MCF 10A (cell line): ENCODE data around the gene HEATR1. TPM values are rescaled to one million over a fixed set of nuclear protein-coding genes. Genes with fewer than 3 reads are reported as not detected.

Source experiments
- BruUV-seq: library from RNA; stranded (reverse); fragments of 400-500 nt; replicated peaks from 2 replicates; lab custom pipeline; 2021; lab: Mats Ljungman, UMichigan
- CTCF ChIA-PET: fragments of 300-600 bp; sonication (Branson Sonifier 250); formaldehyde crosslinking; extraction: SDS; loops from one replicate; lab custom pipeline; 2021; ENCODE audit warnings: antibody characterized with exemption, inconsistent platforms; lab: Yijun Ruan, JAX
- POLR2A ChIA-PET: fragments of 300-600, 350-650 bp; sonication (Branson Sonifier 250); formaldehyde crosslinking; extraction: SDS; loops from one replicate; lab custom pipeline; 2020; ENCODE audit warnings: antibody characterized with exemption, inconsistent platforms; lab: Yijun Ruan, JAX
- DNase-seq: peaks from one replicate; pipeline ENCODE4 v3.0.0-alpha.2; 2018; ENCODE audit not compliant: unreplicated experiment
- H3K27ac Mint-ChIP-seq: one replicate; pipeline ENCODE4 v1.8.0; 2022; ENCODE audit warnings: mild to moderate bottlenecking, low read depth, mixed read lengths; ENCODE audit not compliant: unreplicated experiment
- H3K27me3 Mint-ChIP-seq: one replicate; pipeline ENCODE4 v1.8.0; 2022; ENCODE audit warnings: mixed read lengths; ENCODE audit not compliant: insufficient read depth, unreplicated experiment
- H3K36me3 Mint-ChIP-seq: one replicate; pipeline ENCODE4 v1.8.0; 2022; ENCODE audit warnings: mild to moderate bottlenecking, moderate library complexity, mixed read lengths; ENCODE audit not compliant: insufficient read depth, unreplicated experiment
- H3K4me1 Mint-ChIP-seq: one replicate; pipeline ENCODE4 v1.8.0; 2022; ENCODE audit warnings: mixed read lengths; ENCODE audit not compliant: insufficient read depth, unreplicated experiment
- H3K4me3 Mint-ChIP-seq: one replicate; pipeline ENCODE4 v1.8.0; 2022; ENCODE audit warnings: mild to moderate bottlenecking, moderate library complexity, mixed read lengths; ENCODE audit not compliant: unreplicated experiment
- H3K9me3 Mint-ChIP-seq: one replicate; pipeline ENCODE4 v1.8.0; 2022; ENCODE audit warnings: mixed read lengths; ENCODE audit not compliant: unreplicated experiment
- intact Hi-C: fragments of 100-400 bp; cut with micrococcal nuclease; formaldehyde crosslinking; loops from 2 replicates; pipeline ENCODE4 v1.14.1; 2022
- total RNA-seq: library from RNA; stranded (reverse); gene quantifications from 2 replicates; pipeline ENCODE4 v1.2.3, GENCODE V29; 2022
- TF ChIP-seq, protein P1 (sequence below): fragments of 200-600 bp; IDR thresholded peaks from one replicate; pipeline ENCODE4 v1.8.0; 2022; ENCODE audit warnings: antibody characterized with exemption, mild to moderate bottlenecking; ENCODE audit not compliant: unreplicated experiment

HEATR1 gene
- total RNA-seq, 1 experiment from 2014 or later = 128 TPM

DNA sequence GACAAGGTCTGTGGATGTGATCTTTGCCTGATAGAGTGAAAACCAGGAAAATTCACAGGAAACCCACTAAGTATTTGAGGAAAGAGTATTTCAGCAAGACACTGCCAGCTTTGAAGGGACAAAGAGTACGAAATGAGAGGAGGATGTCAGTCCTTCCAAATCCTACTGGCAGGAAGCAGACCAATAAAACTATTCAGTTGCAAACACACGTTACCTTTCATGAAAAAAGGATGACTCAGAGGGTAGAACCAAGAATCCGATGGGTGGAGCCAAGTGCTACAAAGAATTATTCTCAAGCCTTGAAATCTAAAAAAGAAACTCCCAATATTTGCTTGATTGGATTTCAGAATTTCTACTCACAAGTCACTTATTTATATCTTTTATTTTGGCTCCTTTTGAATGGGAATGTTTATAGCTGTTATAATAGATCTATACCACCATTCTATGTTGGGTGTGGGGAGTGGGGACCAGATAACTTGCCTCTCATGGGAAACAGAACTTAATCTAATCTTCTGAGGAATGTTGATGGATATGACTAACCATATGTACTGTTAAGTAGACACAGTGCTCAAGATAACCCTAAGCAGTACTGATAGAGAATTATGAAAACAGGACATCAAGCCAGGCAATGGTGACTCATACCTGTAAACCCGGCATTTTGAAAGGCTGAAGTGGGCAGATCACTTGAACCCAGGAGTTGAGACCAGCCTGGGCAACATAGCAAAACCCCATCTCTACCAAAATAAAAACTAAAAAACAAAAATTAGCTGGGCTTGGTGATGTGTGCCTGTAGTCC is 19.3 kb upstream of the HEATR1 start:
- CTCF ChIA-PET = interaction anchor here (0.5 to 5.3 kb wide), 9 partner anchors 10 to 937 kb away, joined by 3 to 22 read pairs (median 3); no protein-coding TSS in a partner anchor
- Mint-ChIP-seq H3K36me3 (no peaks in the 10 kb centered on the region), H3K27ac (no peak overlapping the region), H3K4me1 (no peaks in the 10 kb centered on the region), H3K9me3 (peaks cover 15% of the 10 kb centered on the region), H3K27me3 (peaks cover 3% of the 10 kb centered on the region), H3K4me3 (no peak overlapping the region)
- intact Hi-C loops = no loop called here
- BruUV-seq = no TSS peak
- DNase-seq = peak; percentile 34
- TF ChIP-seq, protein P1, sequence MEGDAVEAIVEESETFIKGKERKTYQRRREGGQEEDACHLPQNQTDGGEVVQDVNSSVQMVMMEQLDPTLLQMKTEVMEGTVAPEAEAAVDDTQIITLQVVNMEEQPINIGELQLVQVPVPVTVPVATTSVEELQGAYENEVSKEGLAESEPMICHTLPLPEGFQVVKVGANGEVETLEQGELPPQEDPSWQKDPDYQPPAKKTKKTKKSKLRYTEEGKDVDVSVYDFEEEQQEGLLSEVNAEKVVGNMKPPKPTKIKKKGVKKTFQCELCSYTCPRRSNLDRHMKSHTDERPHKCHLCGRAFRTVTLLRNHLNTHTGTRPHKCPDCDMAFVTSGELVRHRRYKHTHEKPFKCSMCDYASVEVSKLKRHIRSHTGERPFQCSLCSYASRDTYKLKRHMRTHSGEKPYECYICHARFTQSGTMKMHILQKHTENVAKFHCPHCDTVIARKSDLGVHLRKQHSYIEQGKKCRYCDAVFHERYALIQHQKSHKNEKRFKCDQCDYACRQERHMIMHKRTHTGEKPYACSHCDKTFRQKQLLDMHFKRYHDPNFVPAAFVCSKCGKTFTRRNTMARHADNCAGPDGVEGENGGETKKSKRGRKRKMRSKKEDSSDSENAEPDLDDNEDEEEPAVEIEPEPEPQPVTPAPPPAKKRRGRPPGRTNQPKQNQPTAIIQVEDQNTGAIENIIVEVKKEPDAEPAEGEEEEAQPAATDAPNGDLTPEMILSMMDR = no peak
- POLR2A ChIA-PET = interaction anchor here (0.6 to 1.6 kb wide), 4 partner anchors 13 to 172 kb away, joined by 3 to 6 read pairs (median 4); partner anchors contain the start of genes HEATR1 and MTR

DNA sequence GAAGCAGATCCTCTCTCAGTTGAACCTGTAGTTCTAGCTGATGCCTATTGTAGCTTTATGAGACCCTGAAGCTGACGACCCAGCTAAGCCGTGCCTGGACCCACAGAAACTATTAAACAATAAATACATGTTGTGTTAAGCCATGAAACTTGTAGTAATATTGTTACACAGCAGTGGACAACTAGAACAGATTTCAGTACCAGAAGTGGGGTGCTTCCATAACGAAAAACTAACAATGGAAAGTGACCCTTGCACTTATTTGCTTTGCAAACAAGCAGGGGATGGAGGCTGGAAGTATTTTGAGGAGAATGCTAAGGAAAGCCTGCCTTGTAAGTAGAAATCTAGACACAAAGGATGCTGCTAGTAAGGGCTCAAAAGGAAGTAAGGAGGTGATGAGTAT is 18.1 kb upstream of the HEATR1 start:
- Mint-ChIP-seq H3K4me1 (no peaks in the 10 kb centered on the region), H3K4me3 (no peak overlapping the region), H3K27me3 (no peaks in the 10 kb centered on the region), H3K9me3 (peaks cover 15% of the 10 kb centered on the region), H3K27ac (no peak overlapping the region), H3K36me3 (no peaks in the 10 kb centered on the region)
- no peak for DNase-seq
- TF ChIP-seq, protein P1 = no peak
- ChIA-PET CTCF (interaction anchor here (0.6 to 5.3 kb wide), 3 partner anchors 8 to 137 kb away, joined by 3 to 22 read pairs (median 17); no protein-coding TSS in a partner anchor), POLR2A (interaction anchor here (1.1 kb wide), 1 partner anchor 14 kb away, joined by 3 read pairs; no protein-coding TSS in a partner anchor)
- intact Hi-C loops = no loop called here
- BruUV-seq = no TSS peak

DNA sequence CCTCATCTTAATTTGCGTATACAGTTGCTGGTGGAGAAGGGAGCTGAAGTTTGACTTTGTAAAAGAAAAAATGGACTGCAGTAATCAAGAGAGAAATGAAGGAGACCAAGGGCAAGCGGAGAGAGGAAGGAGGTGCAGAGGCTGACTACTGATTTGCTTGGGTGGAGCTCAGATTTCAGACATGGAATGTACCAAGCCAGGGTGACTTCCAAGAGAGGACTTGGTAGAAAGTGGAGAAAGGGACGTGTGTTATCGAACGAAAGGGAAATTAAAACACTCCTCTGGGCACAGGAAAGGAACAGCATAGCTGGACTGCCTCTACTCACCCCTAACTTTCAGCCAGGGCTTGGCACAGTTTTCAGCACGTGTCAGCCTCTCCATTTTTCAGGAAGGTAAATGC is 15.1 kb upstream of the HEATR1 start:
- intact Hi-C loops = no loop called here
- no peaks in the 10 kb centered on the region for H3K4me1 Mint-ChIP-seq
- BruUV-seq = no TSS peak

More for the DNA sequence above, 15.1 kb upstream of the HEATR1 start:
- TF ChIP-seq, protein P1 = no peak
- Mint-ChIP-seq H3K36me3 (no peaks in the 10 kb centered on the region), H3K27me3 (peaks cover 16% of the 10 kb centered on the region), H3K27ac (no peak overlapping the region), H3K4me3 (no peak overlapping the region), H3K9me3 (peaks cover 15% of the 10 kb centered on the region)
- no peak for DNase-seq
- ChIA-PET CTCF (interaction anchor here (0.8 to 1.7 kb wide), 4 partner anchors 9 to 250 kb away, joined by 3 to 6 read pairs (median 4); no protein-coding TSS in a partner anchor), POLR2A (interaction anchor here (0.6 to 1.2 kb wide), 3 partner anchors 14 to 1044 kb away, joined by 3 read pairs; no protein-coding TSS in a partner anchor)
